Measurements from ENCODE around the gene DMD. TPM values are rescaled to one million over a fixed set of nuclear protein-coding genes. Genes with fewer than 3 reads are reported as not detected.

The DMD gene
- total RNA-seq, 1 experiment from 2014 or later = 47.2 TPM

DNA sequence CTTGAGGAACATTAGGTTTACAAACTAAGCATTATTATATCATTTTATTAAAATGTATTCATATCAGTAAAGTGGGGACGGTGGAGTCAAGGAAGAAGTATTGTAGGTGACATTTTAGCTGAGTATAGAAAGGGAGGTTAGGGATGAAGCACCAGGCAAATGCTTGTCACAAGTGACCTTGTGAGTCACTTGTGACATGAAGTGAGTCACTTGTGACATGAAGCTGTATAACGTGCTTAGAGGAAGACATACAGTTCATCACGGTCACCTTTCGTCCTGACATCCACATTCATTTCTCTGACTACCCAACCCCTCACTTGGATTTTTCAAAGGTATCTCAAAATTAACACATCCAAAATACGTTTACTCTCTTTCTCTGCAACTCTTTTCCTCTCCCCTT is 1034.8 kb downstream of the DMD start:
- H3K9me3 ChIP-seq = no peaks in the 10 kb centered on the region
- H3K9me3 Mint-ChIP-seq (ENCODE audit: unreplicated experiment) = peaks cover 11% of the 10 kb centered on the region
- H3K27me3 Mint-ChIP-seq (ENCODE audit: insufficient read depth, unreplicated experiment) = no peaks in the 10 kb centered on the region
- no peak for DNase-seq
- intact Hi-C loops (cut with micrococcal nuclease; ENCODE audit: unreplicated experiment) = no loop called here
- no peak overlapping the region for H3K4me3 Mint-ChIP-seq (ENCODE audit: unreplicated experiment)
- H3K4me1 Mint-ChIP-seq (ENCODE audit: low read depth, unreplicated experiment) = no peaks in the 10 kb centered on the region
- ChIA-PET CTCF (no interaction called here), POLR2A (no interaction called here)
- H3K36me3 ChIP-seq (ENCODE audit: control insufficient read depth, insufficient read depth, low read length) = no peaks in the 10 kb centered on the region
- H3K27ac Mint-ChIP-seq (ENCODE audit: unreplicated experiment) = no peak overlapping the region
- H3K36me3 Mint-ChIP-seq (ENCODE audit: insufficient read depth, unreplicated experiment) = no peaks in the 10 kb centered on the region
- BruUV-seq (replicated peaks) = no TSS peak
- no peaks in the 10 kb centered on the region for H3K4me1 ChIP-seq
- H3K4me3 ChIP-seq (ENCODE audit: low read depth, low read length) = no peak overlapping the region
- no peaks in the 10 kb centered on the region for H3K27me3 ChIP-seq (replicated peaks; ENCODE audit: control insufficient read depth, insufficient read depth, low read length)
- TF ChIP-seq, protein P1, sequence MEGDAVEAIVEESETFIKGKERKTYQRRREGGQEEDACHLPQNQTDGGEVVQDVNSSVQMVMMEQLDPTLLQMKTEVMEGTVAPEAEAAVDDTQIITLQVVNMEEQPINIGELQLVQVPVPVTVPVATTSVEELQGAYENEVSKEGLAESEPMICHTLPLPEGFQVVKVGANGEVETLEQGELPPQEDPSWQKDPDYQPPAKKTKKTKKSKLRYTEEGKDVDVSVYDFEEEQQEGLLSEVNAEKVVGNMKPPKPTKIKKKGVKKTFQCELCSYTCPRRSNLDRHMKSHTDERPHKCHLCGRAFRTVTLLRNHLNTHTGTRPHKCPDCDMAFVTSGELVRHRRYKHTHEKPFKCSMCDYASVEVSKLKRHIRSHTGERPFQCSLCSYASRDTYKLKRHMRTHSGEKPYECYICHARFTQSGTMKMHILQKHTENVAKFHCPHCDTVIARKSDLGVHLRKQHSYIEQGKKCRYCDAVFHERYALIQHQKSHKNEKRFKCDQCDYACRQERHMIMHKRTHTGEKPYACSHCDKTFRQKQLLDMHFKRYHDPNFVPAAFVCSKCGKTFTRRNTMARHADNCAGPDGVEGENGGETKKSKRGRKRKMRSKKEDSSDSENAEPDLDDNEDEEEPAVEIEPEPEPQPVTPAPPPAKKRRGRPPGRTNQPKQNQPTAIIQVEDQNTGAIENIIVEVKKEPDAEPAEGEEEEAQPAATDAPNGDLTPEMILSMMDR (IDR thresholded peaks at IDR 0.05; ENCODE audit: insufficient read depth in 1 of 2, low read depth in 1 of 2, low read length in 1 of 2, severe bottlenecking in 1 of 2, unreplicated experiment in 1 of 2) = no peak

DNA sequence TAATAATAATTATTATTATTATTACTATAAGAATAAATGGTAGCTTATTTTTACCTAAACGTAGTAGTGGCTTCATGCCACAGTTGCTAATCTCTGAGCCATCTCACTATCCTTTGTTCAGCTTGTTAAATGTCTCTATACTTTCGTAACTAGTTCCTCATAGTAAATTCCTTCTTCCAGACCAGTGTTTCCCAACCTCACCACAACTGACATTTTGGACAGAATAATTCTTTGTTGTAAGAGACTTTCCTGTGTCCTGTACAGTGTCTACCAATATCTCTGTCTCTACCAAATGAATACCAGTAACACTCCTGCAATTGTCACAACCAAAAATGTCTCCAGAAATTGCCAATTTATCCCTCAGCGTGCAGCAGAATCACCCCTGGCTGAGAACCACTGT is 1040.9 kb downstream of the DMD start:
- Mint-ChIP-seq H3K4me1 (ENCODE audit: low read depth, unreplicated experiment) (no peaks in the 10 kb centered on the region), H3K4me3 (ENCODE audit: unreplicated experiment) (no peak overlapping the region), H3K9me3 (ENCODE audit: unreplicated experiment) (no peaks in the 10 kb centered on the region), H3K27me3 (ENCODE audit: insufficient read depth, unreplicated experiment) (no peaks in the 10 kb centered on the region), H3K36me3 (ENCODE audit: insufficient read depth, unreplicated experiment) (no peaks in the 10 kb centered on the region), H3K27ac (ENCODE audit: unreplicated experiment) (no peak overlapping the region)
- POLR2A ChIA-PET = no interaction called here
- Histone ChIP-seq H3K4me3 (ENCODE audit: low read depth, low read length) (no peak overlapping the region), H3K36me3 (ENCODE audit: control insufficient read depth, insufficient read depth, low read length) (no peaks in the 10 kb centered on the region), H3K27me3 (replicated peaks; ENCODE audit: control insufficient read depth, insufficient read depth, low read length) (no peaks in the 10 kb centered on the region), H3K4me1 (no peaks in the 10 kb centered on the region), H3K9me3 (no peaks in the 10 kb centered on the region)
- BruUV-seq (replicated peaks) = no TSS peak
- intact Hi-C loops (cut with micrococcal nuclease; ENCODE audit: unreplicated experiment) = no loop called here
- no peak for DNase-seq
- TF ChIP-seq, protein P1 (IDR thresholded peaks at IDR 0.05; ENCODE audit: insufficient read depth in 1 of 2, low read depth in 1 of 2, low read length in 1 of 2, severe bottlenecking in 1 of 2, unreplicated experiment in 1 of 2) = no peak
- CTCF ChIA-PET = no interaction called here

DNA sequence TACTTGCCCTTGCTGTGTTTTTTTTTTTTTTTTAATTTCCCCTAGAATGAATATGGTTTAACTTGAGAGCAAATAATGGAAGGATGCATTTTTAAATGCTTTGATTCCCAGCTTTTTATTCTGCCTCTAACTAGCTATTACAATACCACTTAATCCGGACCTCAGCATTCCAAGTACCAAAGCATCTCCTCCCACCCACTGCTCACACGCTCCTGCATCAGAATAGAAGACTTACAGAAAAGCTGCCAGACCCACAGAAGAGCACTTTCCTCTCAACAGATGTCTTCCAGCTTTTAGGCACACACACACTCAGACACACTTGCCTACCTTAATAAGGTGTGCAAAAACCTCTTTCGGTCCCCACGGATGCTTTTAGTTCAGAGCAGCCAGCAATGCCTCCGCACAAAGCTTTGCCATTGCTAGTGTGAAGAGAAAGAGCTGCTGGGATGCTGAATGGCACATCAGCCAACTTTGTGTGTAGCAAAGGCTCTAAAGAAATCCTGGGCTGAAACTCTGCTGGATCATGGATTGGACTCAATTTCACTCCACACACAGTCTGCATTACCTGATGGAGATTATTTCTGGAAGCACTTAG is 1056.2 kb downstream of the DMD start:
- Histone ChIP-seq H3K4me3 (ENCODE audit: low read depth, low read length) (no peak overlapping the region), H3K36me3 (ENCODE audit: control insufficient read depth, insufficient read depth, low read length) (no peaks in the 10 kb centered on the region), H3K27me3 (replicated peaks; ENCODE audit: control insufficient read depth, insufficient read depth, low read length) (no peaks in the 10 kb centered on the region), H3K9me3 (no peaks in the 10 kb centered on the region), H3K4me1 (no peaks in the 10 kb centered on the region)
- POLR2A ChIA-PET = no interaction called here
- DNase-seq = no peak
- Mint-ChIP-seq H3K9me3 (ENCODE audit: unreplicated experiment) (no peaks in the 10 kb centered on the region), H3K36me3 (ENCODE audit: insufficient read depth, unreplicated experiment) (no peaks in the 10 kb centered on the region), H3K4me1 (ENCODE audit: low read depth, unreplicated experiment) (no peaks in the 10 kb centered on the region), H3K27ac (ENCODE audit: unreplicated experiment) (no peak overlapping the region), H3K4me3 (ENCODE audit: unreplicated experiment) (no peak overlapping the region), H3K27me3 (ENCODE audit: insufficient read depth, unreplicated experiment) (no peaks in the 10 kb centered on the region)
- CTCF ChIA-PET = no interaction called here
- intact Hi-C loops (cut with micrococcal nuclease; ENCODE audit: unreplicated experiment) = no loop called here
- no TSS peak for BruUV-seq (replicated peaks)
- TF ChIP-seq, protein P1 (IDR thresholded peaks at IDR 0.05; ENCODE audit: insufficient read depth in 1 of 2, low read depth in 1 of 2, low read length in 1 of 2, severe bottlenecking in 1 of 2, unreplicated experiment in 1 of 2) = no peak

All from Caco-2 (cell line).